Activated CD4-positive, alpha-beta T cell treated with anti-CD3 and anti-CD28 coated beads, Interleukin-2, amount 10 ng/mL, durations not matched to agents 24 days and 14 days (primary cell): ENCODE results near the gene ZDHHC13. TPM values are rescaled to one million over a fixed set of nuclear protein-coding genes. Genes with fewer than 3 reads are reported as not detected.
"Not testable (repeated sequence)": the region's sequence is repeated elsewhere in the genome, so short reads cannot be mapped to it uniquely, and the experiment has no call there.

Source experiments
- DNase-seq: peaks from one replicate; pipeline ENCODE4 v3.0.0; 2022
- H3K27ac Mint-ChIP-seq: one replicate; pipeline ENCODE4 v1.8.0; 2022; ENCODE audit warnings: mild to moderate bottlenecking, mixed read lengths
- H3K27me3 Mint-ChIP-seq: one replicate; pipeline ENCODE4 v1.8.0; 2022; ENCODE audit warnings: mixed read lengths
- H3K36me3 Mint-ChIP-seq: one replicate; pipeline ENCODE4 v1.8.0; 2022; ENCODE audit warnings: low read depth, mild to moderate bottlenecking, mixed read lengths
- H3K4me1 Mint-ChIP-seq: one replicate; pipeline ENCODE4 v1.8.0; 2021; ENCODE audit warnings: mixed read lengths
- H3K4me3 Mint-ChIP-seq: one replicate; pipeline ENCODE4 v1.8.0; 2022; ENCODE audit warnings: mild to moderate bottlenecking, moderate library complexity, mixed read lengths
- H3K9me3 Mint-ChIP-seq: one replicate; pipeline ENCODE4 v1.8.0; 2021; ENCODE audit warnings: mixed read lengths
- intact Hi-C: fragments of 100-400 bp; cut with micrococcal nuclease; formaldehyde crosslinking; loops from one replicate; pipeline ENCODE4 v1.15.1; 2023
- total RNA-seq: library from RNA; stranded (reverse); gene quantifications from 2 replicates; pipeline ENCODE4 v1.2.3, GENCODE V29; 2022

ZDHHC13 gene
- total RNA-seq, 1 donor from 2014 or later = 24.8 TPM

DNA sequence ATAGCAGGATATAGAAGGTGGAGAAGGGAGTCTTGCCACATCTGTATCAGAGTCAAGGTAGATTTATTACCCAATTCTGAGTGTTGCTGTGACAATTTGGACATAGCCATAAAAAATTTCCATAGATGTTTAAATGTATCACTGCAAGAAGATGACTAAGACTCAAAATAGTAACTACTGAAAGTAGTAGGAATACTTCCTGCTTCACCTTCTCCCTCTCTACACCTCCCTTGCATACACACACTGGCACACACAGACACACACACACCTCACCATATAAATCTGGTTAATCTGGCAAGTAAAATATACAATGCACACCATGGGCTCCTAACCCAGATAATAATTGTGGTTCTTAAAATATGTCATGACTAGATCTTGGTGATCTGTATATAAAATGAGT, 5.2 kb upstream of the ZDHHC13 start:
- Mint-ChIP-seq H3K4me1 (peaks cover 7% of the 10 kb centered on the region), H3K9me3 (no peaks in the 10 kb centered on the region), H3K36me3 (no peaks in the 10 kb centered on the region), H3K27me3 (peaks cover 30% of the 10 kb centered on the region), H3K27ac (no peak overlapping the region), H3K4me3 (no peak overlapping the region)
- DNase-seq = no peak
- intact Hi-C loops = no loop called here

DNA sequence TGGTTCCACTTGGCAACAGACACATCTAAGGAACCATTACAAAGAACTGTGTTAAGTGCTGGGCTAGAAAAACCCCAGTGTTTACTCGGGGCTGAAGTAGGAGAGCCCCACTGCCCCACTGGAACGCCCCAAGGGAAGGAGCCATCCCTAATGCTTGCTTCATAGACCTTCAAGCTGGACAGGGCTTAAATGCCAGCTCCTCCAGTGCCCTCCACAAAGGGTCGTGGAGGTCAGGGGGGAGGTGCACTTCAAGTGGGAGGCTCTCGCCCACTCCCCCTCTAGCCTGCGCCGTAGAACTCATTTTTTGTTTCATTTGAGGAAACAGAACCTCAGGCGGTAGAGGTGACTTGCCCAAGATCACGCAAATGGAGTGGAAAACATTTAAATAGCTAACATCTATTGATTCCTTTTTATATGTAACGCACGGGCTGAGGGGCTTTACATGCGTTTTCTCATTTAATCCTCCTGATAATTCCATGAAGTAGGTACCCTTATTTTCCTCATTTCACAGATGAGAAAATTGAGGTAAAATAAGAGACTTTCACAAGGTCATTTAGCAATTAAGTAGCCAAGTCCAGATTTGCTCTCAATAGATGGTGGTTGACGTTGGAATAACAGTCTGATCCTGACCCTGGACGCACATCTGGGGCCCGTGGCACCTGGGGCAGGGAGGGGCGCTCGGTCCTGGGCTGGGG, 545 bp upstream of the ZDHHC13 start:
- intact Hi-C loops = loop anchor here (2.0 to 5.0 kb wide), 2 partner anchors 124 to 596 kb away; partner anchors contain the start of genes E2F8 and NAV2
- peak overlapping the region; percentile 94 for H3K4me3 Mint-ChIP-seq
- H3K9me3 Mint-ChIP-seq = no peaks in the 10 kb centered on the region
- H3K36me3 Mint-ChIP-seq = peaks cover 18% of the 10 kb centered on the region
- peak; percentile 62 for DNase-seq
- H3K4me1 Mint-ChIP-seq = peaks cover 40% of the 10 kb centered on the region
- H3K27me3 Mint-ChIP-seq = peaks cover 26% of the 10 kb centered on the region
- H3K27ac Mint-ChIP-seq = peak overlapping the region; percentile 49

DNA sequence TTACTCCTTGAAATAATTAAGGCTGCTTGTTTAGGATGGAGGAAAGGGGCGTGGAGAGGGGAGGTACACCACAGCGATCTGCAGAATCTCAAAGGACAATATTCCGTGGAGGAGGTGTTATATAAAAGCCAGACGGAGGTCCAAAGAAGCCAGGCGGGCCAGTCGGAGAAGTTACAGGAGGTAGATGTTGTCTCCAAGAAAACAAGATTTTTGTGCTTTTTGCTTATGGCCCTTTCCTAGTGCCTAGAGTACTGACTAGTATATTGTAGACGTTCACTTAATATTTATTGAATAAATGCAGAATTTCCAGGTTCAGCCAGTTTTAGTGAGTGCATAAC, 761 bp downstream of the ZDHHC13 start:
- H3K27ac Mint-ChIP-seq = peak overlapping the region; percentile 54
- no peak for DNase-seq
- no peaks in the 10 kb centered on the region for H3K9me3 Mint-ChIP-seq
- H3K4me1 Mint-ChIP-seq = peaks cover 43% of the 10 kb centered on the region
- H3K36me3 Mint-ChIP-seq = peaks cover 19% of the 10 kb centered on the region
- intact Hi-C loops = loop anchor here (1.0 to 5.0 kb wide), 3 partner anchors 46 to 595 kb away; partner anchors contain the start of genes E2F8 and NAV2
- peak overlapping the region; percentile 94 for H3K4me3 Mint-ChIP-seq
- peaks cover 16% of the 10 kb centered on the region for H3K27me3 Mint-ChIP-seq

DNA sequence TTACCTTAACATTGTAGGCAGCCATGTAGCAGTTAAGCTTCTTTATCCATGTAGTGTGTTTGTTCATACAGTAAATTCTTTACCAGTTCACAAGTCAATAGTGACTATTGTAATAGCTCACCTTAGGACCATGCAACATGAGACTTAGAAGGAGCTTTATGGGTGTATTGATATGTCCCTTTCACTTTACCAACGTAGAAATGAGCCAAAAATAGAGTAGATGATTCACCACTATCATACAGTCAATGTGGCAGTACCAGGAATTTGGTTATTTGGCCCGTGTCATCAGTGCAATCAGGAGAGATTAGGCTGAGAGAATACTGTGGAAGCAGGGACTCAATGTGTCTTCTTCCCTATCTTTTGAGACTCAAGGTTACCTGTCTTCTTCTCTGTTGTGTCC, 4.7 kb downstream of the ZDHHC13 start:
- Mint-ChIP-seq H3K9me3 (no peaks in the 10 kb centered on the region), H3K4me3 (no peak overlapping the region), H3K27ac (no peak overlapping the region), H3K27me3 (no peaks in the 10 kb centered on the region), H3K4me1 (peaks cover 46% of the 10 kb centered on the region), H3K36me3 (peaks cover 37% of the 10 kb centered on the region)
- intact Hi-C loops = no loop called here
- DNase-seq = no peak

DNA sequence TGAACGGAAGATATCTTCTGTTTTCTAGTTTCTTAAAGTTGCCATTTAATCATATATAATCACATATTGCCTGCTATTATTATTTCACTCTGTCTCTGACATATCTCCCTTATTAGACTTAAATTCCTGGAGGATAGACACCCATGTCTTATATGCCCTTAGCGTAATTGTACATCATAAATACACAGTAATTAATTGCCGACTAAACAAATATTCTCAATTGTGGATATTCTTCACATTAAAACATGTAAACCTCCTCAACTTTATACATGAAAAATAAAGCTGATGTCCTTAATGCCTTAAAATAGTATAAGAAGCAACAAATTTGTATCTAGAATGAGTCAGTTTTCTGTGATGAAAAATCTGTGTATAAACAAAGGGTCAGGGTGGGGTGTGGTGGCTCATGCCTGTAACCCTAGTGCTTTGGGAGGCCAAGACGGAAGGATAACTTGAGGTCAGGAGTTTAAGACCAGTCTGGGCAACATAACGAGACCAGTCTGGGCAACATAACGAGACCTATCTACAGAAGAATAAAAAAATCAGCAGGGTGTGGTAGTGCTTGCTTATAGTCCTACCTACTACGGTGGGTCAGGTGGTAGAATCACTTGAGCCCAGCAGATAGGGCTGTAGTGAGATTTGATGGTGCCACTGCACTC, 6.1 kb downstream of the ZDHHC13 start:
- H3K27me3 Mint-ChIP-seq = no peaks in the 10 kb centered on the region
- H3K27ac Mint-ChIP-seq = no peak overlapping the region
- no peak overlapping the region for H3K4me3 Mint-ChIP-seq
- intact Hi-C loops = no loop called here
- H3K9me3 Mint-ChIP-seq = peaks cover 3% of the 10 kb centered on the region
- peaks cover 42% of the 10 kb centered on the region for H3K4me1 Mint-ChIP-seq
- no peak for DNase-seq
- peaks cover 50% of the 10 kb centered on the region for H3K36me3 Mint-ChIP-seq

DNA sequence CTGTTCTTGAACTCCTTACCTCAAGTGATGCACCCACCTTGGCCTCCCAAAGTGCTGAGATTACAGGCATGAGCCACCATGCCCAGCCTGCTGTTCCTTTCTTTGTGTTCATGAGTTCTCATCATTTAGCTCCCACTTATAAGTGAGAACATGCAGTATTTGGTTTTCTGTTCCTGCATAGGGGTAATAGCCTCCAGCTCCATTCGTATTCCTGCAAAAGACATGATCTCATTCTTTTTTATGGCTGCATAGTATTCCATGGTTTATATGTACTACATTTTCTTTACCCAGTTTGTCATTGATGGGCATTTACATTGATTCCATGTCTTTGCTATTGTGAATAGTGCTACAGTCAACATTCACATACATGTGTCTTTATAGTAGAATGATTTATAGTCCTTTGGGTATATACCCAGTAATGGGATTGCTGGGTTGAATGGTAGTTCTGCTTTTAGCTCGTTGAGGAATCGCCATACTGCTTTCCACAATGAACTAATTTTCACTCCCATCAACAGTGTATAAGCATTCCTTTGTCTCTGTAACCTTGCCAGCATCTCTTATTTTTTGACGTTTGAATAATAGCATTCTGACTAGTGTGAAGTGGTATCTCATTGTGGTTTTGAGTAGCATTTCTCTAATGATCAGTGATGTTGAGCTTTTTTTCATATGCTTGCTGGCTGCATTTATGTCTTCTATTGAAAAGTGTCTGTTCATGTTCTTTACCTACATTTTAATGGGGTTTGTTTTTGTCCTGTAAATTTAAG, 9.8 kb downstream of the ZDHHC13 start:
- H3K4me3 Mint-ChIP-seq, H3K27me3 Mint-ChIP-seq, H3K9me3 Mint-ChIP-seq, H3K27ac Mint-ChIP-seq, DNase-seq, intact Hi-C loops: not testable (repeated sequence)
- H3K4me1 Mint-ChIP-seq = peaks cover 11% of the 10 kb centered on the region
- peaks cover 60% of the 10 kb centered on the region for H3K36me3 Mint-ChIP-seq

DNA sequence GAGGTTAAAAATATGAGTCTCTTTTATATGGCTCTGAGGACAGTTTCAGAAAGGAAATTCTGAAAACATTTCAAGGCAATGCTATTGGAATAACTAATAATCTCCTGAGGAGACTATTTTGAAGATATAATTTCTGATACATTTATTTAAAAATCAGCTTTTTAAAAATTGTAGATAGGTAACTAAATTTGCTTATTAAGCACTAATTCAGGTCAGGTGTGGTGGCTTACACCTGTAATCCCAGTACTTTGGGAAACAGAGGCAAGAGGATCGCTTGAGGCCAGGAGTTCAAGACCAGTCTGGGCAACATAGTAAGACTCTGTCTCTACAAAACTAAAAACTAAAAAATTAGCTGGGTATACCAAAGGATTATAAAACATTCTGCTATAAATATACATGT, 17.0 kb downstream of the ZDHHC13 start:
- no peak overlapping the region for H3K4me3 Mint-ChIP-seq
- no peaks in the 10 kb centered on the region for H3K27me3 Mint-ChIP-seq
- H3K9me3 Mint-ChIP-seq = peaks cover 13% of the 10 kb centered on the region
- peaks cover 49% of the 10 kb centered on the region for H3K36me3 Mint-ChIP-seq
- no peak overlapping the region for H3K27ac Mint-ChIP-seq
- intact Hi-C loops = no loop called here
- no peaks in the 10 kb centered on the region for H3K4me1 Mint-ChIP-seq
- no peak for DNase-seq

DNA sequence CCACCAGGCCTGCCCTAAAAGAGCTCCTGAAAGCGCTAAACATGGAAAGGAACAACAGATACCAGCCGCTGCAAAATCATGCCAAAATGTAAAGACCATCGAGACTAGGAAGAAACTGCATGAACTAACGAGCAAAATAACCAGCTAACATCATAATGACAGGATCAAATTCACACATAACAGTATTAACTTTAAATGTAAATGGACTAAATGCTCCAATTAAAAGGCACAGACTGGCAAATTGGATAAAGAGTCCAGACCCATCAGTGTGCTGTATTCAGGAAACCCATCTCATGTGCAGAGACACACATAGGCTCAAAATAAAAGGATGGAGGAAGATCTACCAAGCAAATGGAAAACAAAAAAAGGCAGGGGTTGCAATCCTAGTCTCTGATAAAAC, 19.9 kb downstream of the ZDHHC13 start:
- H3K27ac Mint-ChIP-seq, H3K4me1 Mint-ChIP-seq, intact Hi-C loops, H3K4me3 Mint-ChIP-seq, H3K27me3 Mint-ChIP-seq, DNase-seq: not testable (repeated sequence)
- H3K36me3 Mint-ChIP-seq = peaks cover 26% of the 10 kb centered on the region
- peaks cover 11% of the 10 kb centered on the region for H3K9me3 Mint-ChIP-seq

DNA sequence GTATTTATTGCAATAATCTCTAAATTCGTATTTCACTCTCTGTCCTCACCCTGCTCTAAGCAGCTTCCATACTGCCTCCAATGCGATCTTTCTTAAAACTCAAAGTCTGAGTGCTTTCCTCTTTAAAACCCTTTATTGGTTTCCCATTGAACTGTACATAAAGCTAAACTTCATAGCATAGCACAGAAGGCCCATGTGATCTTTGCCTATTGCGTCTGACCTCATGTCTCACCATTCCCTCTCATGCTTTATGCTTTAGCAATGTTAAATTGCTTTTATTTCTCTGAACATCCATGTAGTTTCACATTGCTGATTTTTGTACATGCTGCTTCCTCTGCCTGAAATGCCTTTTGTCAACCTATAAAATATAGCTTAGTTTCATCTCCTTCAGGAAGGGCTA, 28.4 kb downstream of the ZDHHC13 start:
- H3K4me3 Mint-ChIP-seq = no peak overlapping the region
- peaks cover 21% of the 10 kb centered on the region for H3K36me3 Mint-ChIP-seq
- H3K27me3 Mint-ChIP-seq = no peaks in the 10 kb centered on the region
- no peak for DNase-seq
- intact Hi-C loops = no loop called here
- no peaks in the 10 kb centered on the region for H3K4me1 Mint-ChIP-seq
- H3K27ac Mint-ChIP-seq = no peak overlapping the region
- no peaks in the 10 kb centered on the region for H3K9me3 Mint-ChIP-seq

DNA sequence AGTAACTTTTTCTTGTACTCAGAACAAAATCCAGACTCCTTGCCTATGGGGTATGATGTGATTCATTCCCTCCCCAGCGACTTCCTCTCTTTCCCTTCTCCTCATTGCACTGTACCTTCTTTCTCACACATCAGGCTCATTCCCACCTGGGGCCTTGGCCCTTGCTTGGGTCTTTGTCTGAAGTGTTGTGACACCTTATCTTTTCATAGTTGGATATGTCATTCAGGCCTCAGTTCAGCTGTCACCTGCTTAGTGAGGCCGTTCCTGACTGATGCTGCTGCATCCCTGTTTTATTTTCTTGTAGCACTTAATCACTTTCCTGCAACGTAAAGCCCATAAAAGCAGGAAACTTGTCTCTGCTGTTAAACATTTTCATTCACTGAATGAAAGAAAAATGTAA, 39.9 kb downstream of the ZDHHC13 start:
- Mint-ChIP-seq H3K27me3 (no peaks in the 10 kb centered on the region), H3K4me1 (no peaks in the 10 kb centered on the region), H3K27ac (peak overlapping the region; percentile 5), H3K9me3 (no peaks in the 10 kb centered on the region), H3K4me3 (no peak overlapping the region), H3K36me3 (peaks cover 53% of the 10 kb centered on the region)
- intact Hi-C loops = no loop called here
- DNase-seq = no peak

DNA sequence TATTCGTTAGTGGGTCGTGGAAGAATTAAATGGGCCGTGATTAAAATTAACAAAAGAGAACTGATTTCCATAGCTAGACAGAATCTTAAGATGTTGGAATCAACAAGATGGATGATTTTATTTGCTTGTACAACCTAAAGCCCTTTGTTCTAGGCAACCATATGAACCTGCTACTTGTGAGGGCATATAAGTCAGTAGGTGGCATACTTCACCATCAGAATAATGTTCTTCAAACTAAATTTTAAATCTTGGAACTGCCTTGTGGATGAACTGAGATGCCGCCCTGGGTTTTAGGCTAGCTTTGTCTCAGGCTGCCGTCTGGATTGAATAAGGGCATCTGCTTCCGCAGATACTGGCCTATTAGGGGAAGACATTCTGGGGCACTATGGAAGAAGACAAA, 43.9 kb downstream of the ZDHHC13 start:
- no peak overlapping the region for H3K4me3 Mint-ChIP-seq
- H3K9me3 Mint-ChIP-seq = no peaks in the 10 kb centered on the region
- peak; percentile 45 for DNase-seq
- intact Hi-C loops = no loop called here
- peaks cover 7% of the 10 kb centered on the region for H3K4me1 Mint-ChIP-seq
- H3K36me3 Mint-ChIP-seq = peaks cover 55% of the 10 kb centered on the region
- H3K27ac Mint-ChIP-seq = no peak overlapping the region
- no peaks in the 10 kb centered on the region for H3K27me3 Mint-ChIP-seq

DNA sequence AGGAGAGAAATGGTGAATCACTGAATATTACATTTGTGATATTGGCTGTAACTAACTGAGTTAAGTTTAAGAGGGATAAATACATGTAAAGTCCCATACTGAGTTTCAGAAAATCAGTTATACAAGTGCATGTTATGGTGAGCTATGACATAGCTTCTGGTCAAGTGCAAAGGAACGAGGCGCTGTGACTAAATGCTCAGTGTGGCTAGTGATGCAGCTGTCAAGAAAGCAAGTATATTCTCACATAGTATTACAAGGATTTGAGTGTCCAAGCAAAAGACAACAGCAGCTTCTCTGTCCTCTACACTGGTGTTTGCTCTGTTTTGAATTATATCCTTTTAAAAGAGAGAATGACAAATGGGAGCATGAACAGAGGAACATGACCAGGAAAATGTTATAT, 44.7 kb downstream of the ZDHHC13 start:
- H3K36me3 Mint-ChIP-seq = peaks cover 55% of the 10 kb centered on the region
- intact Hi-C loops = no loop called here
- no peak overlapping the region for H3K4me3 Mint-ChIP-seq
- peak; percentile 52 for DNase-seq
- H3K9me3 Mint-ChIP-seq = no peaks in the 10 kb centered on the region
- H3K27ac Mint-ChIP-seq = no peak overlapping the region
- H3K27me3 Mint-ChIP-seq = no peaks in the 10 kb centered on the region
- H3K4me1 Mint-ChIP-seq = peaks cover 7% of the 10 kb centered on the region

DNA sequence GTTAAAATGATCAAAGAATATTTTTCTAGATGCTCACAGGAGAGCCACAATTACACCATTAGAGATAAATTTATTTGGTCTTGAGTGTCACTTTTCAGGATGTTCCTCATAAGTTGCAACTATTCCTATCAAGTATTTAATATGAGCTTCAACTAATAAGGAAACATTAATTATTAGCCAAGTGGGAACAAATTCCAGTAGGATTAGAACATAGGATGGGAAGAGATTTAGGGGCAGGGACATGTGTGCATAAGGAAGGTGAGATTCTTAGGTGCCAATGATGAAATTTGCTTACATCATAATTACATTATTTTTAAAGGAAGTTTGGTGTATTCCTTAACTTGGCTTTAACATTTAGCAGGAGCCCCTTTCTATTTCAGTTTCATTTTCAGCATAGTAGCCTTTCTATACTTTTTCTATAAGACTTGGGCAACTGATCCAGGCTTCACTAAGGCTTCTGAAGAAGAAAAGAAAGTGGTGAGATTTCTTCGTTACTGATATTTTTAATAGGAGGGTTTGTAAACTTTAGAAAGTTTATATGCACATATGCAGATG, 46.1 kb downstream of the ZDHHC13 start:
- Mint-ChIP-seq H3K4me1 (peaks cover 7% of the 10 kb centered on the region), H3K4me3 (no peak overlapping the region), H3K9me3 (no peaks in the 10 kb centered on the region), H3K36me3 (peaks cover 56% of the 10 kb centered on the region), H3K27ac (no peak overlapping the region), H3K27me3 (no peaks in the 10 kb centered on the region)
- peak; percentile 19 for DNase-seq
- intact Hi-C loops = no loop called here

DNA sequence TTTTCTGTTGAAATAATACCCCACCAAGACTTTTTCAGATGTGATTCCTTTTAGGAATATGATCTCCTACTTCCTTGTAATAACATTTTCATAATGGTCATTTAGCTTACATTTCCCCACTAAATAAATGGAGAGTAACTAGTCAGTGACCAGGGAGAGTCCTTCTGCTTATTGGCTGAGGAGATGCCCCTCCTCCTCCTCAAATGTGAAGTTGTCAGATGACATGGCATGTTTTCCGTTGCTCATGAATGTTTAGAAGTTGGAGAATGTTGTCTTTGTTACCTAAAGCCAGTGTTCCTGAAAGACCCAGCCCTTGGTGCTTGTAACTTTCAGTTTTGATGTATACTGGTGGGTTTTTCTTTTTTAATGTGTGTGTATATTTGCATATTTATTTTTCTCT, 46.6 kb downstream of the ZDHHC13 start:
- Mint-ChIP-seq H3K9me3 (no peaks in the 10 kb centered on the region), H3K36me3 (peaks cover 61% of the 10 kb centered on the region), H3K4me1 (peaks cover 7% of the 10 kb centered on the region), H3K27me3 (no peaks in the 10 kb centered on the region), H3K4me3 (no peak overlapping the region), H3K27ac (peak overlapping the region; percentile 27)
- DNase-seq = no peak
- intact Hi-C loops = no loop called here
